ENCODE data around the gene RAP1A. TPM values are rescaled to one million over a fixed set of nuclear protein-coding genes. Genes with fewer than 3 reads are reported as not detected.

RAP1A gene
- total RNA-seq, 1 experiment from 2014 or later, result 55.2 TPM

- CTCF ChIA-PET, result interaction anchor here (1.2 kb wide), 1 partner anchor 71 kb away, joined by 4 read pairs; the partner anchor contains the start of gene RAP1A
- Histone ChIP-seq H3K9me3 (ENCODE audit: insufficient read depth, low read depth) (no peaks in the 10 kb centered on the region), H3K27me3 (ENCODE audit: insufficient read depth, low read depth) (no peaks in the 10 kb centered on the region), H3K9me2 (ENCODE audit: insufficient read depth) (no peaks in the 10 kb centered on the region), H4K20me1 (ENCODE audit: insufficient read depth) (peaks cover 11% of the 10 kb centered on the region; the same call in 1 of the 2 replicates), H3K36me3 (ENCODE audit: low read depth) (peaks cover 13% of the 10 kb centered on the region; the same call in 1 of the 2 replicates), H3K4me1 (replicated peaks; ENCODE audit: insufficient read depth) (no peaks in the 10 kb centered on the region), H2AFZ (no peak overlapping the region), H3K4me2 (no peak overlapping the region), H3F3A (ENCODE audit: insufficient read depth, low read depth) (no peaks in the 10 kb centered on the region; the same call in 1 of the 2 replicates), H3K79me2 (ENCODE audit: low read depth) (peaks cover 5% of the 10 kb centered on the region; the same call in 1 of the 2 replicates), H3K4me3 (no peak overlapping the region), H3K27ac (0 out of 2 replicates have a peak overlapping the region, but pooled peaks have one; percentile 1)
- POLR2A ChIA-PET (ENCODE audit: unreplicated experiment), result interaction anchor here (0.7 kb wide), 1 partner anchor 241 kb away, joined by 10 read pairs; the partner anchor contains the start of genes ATP5PB and WDR77
- intact Hi-C loops (cut with micrococcal nuclease; ENCODE audit: unreplicated experiment), result no loop called here
- peak in 1 of 2 experiments; percentile 24 for DNase-seq
- TF ChIP-seq CTCF (conservative IDR thresholded peaks at IDR 0.05) (no peak), EZH2 (IDR thresholded peaks at IDR 0.05; ENCODE audit: low read depth) (no peak)
- BruUV-seq (replicated peaks), result no TSS peak
Measured at GRCh38 chr1:111690306-111690617, 70.7 kb downstream of the RAP1A start.

DNA sequence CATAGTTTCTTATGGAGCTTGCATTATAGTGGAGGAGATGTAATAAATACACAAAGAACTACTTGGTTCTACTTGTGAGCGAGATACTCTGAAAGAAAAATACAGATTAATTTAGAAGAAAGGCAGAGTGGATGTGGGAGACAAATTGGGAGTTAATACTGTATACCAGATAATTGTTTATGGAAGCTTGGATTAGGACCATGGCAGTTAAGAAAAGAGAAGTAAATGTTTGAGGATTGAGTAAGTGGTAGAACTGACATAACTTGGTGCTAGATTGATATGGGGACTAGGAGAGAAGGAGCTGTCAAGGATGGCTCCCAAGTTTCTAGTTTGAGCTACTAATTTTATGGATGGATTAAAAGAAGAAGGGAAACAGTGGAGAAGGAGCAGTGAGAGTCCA lies 72.3 kb downstream of the RAP1A start:
- Histone ChIP-seq H3K9me3 (ENCODE audit: insufficient read depth, low read depth) (no peaks in the 10 kb centered on the region), H3F3A (ENCODE audit: insufficient read depth, low read depth) (no peaks in the 10 kb centered on the region; the same call in 1 of the 2 replicates), H3K36me3 (ENCODE audit: low read depth) (peaks cover 22% of the 10 kb centered on the region; the same call in 1 of the 2 replicates), H2AFZ (no peak overlapping the region), H3K4me1 (replicated peaks; ENCODE audit: insufficient read depth) (no peaks in the 10 kb centered on the region), H3K79me2 (ENCODE audit: low read depth) (peaks cover 5% of the 10 kb centered on the region; the same call in 1 of the 2 replicates), H3K27me3 (ENCODE audit: insufficient read depth, low read depth) (no peaks in the 10 kb centered on the region), H4K20me1 (ENCODE audit: insufficient read depth) (peaks cover 11% of the 10 kb centered on the region; the same call in 1 of the 2 replicates), H3K27ac (no peak overlapping the region), H3K4me3 (no peak overlapping the region), H3K4me2 (no peak overlapping the region), H3K9me2 (ENCODE audit: insufficient read depth) (no peaks in the 10 kb centered on the region)
- no peak for TF ChIP-seq CTCF (conservative IDR thresholded peaks at IDR 0.05)
- TF ChIP-seq EZH2 (IDR thresholded peaks at IDR 0.05; ENCODE audit: low read depth), result no peak
- no peak for DNase-seq
- BruUV-seq (replicated peaks), result no TSS peak
- POLR2A ChIA-PET (ENCODE audit: unreplicated experiment), result no interaction called here
- CTCF ChIA-PET, result no interaction called here
- intact Hi-C loops (cut with micrococcal nuclease; ENCODE audit: unreplicated experiment), result no loop called here

DNA sequence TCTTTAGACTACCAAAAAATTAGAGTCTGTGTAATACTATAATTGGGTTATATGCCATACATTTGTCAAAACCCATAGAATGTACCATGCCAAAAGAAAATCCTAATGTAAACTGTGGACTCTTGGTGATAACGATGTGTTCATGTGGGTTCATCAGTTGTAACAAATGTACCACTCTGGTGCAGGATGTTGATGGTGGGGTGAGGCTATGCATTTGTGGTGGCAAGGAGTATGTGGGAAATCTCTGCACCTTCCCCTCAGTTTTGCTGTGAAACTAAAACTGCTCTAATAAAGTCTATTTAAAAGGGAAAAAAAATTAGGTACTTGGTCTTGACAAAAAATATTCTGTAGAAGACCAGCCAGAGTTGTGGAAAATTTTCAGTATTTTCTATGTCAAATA lies 76.2 kb downstream of the RAP1A start:
- Histone ChIP-seq H3K4me3 (no peak overlapping the region), H3K79me2 (ENCODE audit: low read depth) (no peaks in the 10 kb centered on the region), H3K27ac (no peak overlapping the region), H3K4me2 (no peak overlapping the region), H3F3A (ENCODE audit: insufficient read depth, low read depth) (no peaks in the 10 kb centered on the region), H2AFZ (no peak overlapping the region), H3K27me3 (ENCODE audit: insufficient read depth, low read depth) (no peaks in the 10 kb centered on the region), H3K4me1 (replicated peaks; ENCODE audit: insufficient read depth) (no peaks in the 10 kb centered on the region), H3K36me3 (ENCODE audit: low read depth) (peaks cover 22% of the 10 kb centered on the region; the same call in 1 of the 2 replicates), H4K20me1 (ENCODE audit: insufficient read depth) (peaks cover 5% of the 10 kb centered on the region; the same call in 1 of the 2 replicates), H3K9me2 (ENCODE audit: insufficient read depth) (no peaks in the 10 kb centered on the region), H3K9me3 (ENCODE audit: insufficient read depth, low read depth) (no peaks in the 10 kb centered on the region)
- intact Hi-C loops (cut with micrococcal nuclease; ENCODE audit: unreplicated experiment), result no loop called here
- ChIA-PET POLR2A (ENCODE audit: unreplicated experiment) (no interaction called here), CTCF (no interaction called here)
- no peak for DNase-seq
- BruUV-seq (replicated peaks), result no TSS peak
- no peak for TF ChIP-seq EZH2 (IDR thresholded peaks at IDR 0.05; ENCODE audit: low read depth)
- no peak for TF ChIP-seq CTCF (conservative IDR thresholded peaks at IDR 0.05)

Data from PC-9 (cell line).